Endothelial cell of umbilical vein (primary cell): Measurements from ENCODE around the gene IGF2R. TPM values are rescaled to one million over a fixed set of nuclear protein-coding genes. Genes with fewer than 3 reads are reported as not detected.

Experiments used
- BruUV-seq: library from RNA; stranded (reverse); fragments of 400-500 nt; replicated peaks from 2 replicates; lab custom pipeline; 2021; lab: Mats Ljungman, UMichigan
- CTCF ChIA-PET: fragments of 300-600, 350-600 bp; sonication (Branson Sonifier 250); formaldehyde crosslinking; loops from one replicate; lab custom pipeline; 2021; ENCODE audit warnings: antibody characterized with exemption, inconsistent platforms; lab: Charles Lee
- POLR2A ChIA-PET: fragments of 300-600, 350-600 bp; sonication (Branson Sonifier 250); formaldehyde crosslinking; loops from one replicate; lab custom pipeline; 2021; ENCODE audit warnings: antibody characterized with exemption, inconsistent platforms; lab: Charles Lee
- DNase-seq: peaks from one replicate; pipeline ENCODE4 v3.0.0-alpha.2; 2011; ENCODE audit warnings: low read depth, low spot score
- FAIRE-seq: peaks from 2 replicates; lab custom pipeline; 2011; peaks lifted over from hg19 to GRCh38; lab: Jason Lieb, UNC
- H2AFZ ChIP-seq: 2 replicates; pipeline ENCODE4 v1.6.0; 2012; ENCODE audit warnings: low read depth, low read length, control low read depth, inconsistent platforms
- H3K27ac ChIP-seq: 2 replicates; pipeline ENCODE4 v1.5.1; 2011; ENCODE audit warnings: low read depth, mild to moderate bottlenecking, control low read depth, low read length, moderate library complexity; ENCODE audit not compliant: insufficient read depth
- H3K27me3 ChIP-seq, 2 experiments: 2 replicates each; pipeline versions ENCODE4 v1.6.0 to v1.6.1; 2011; ENCODE audit warnings: low read length in 2 of 2, mixed read lengths in 1 of 2; ENCODE audit not compliant: control insufficient read depth in 2 of 2, insufficient read depth in 2 of 2
- H3K36me3 ChIP-seq, 2 experiments: 2 replicates in 1 of 2; 3 replicates in 1 of 2; pipeline ENCODE4 v1.5.1; 2011; ENCODE audit warnings: low read length in 2 of 2, mild to moderate bottlenecking in 1 of 2, moderate library complexity in 1 of 2; ENCODE audit not compliant: control insufficient read depth in 2 of 2, insufficient read depth in 2 of 2; ENCODE audit errors: extremely low read depth in 1 of 2
- H3K4me1 ChIP-seq: 3 replicates; pipeline ENCODE4 v1.5.1; 2011; ENCODE audit warnings: mild to moderate bottlenecking, low read length; ENCODE audit not compliant: control insufficient read depth, insufficient read depth; ENCODE audit errors: extremely low read depth
- H3K4me2 ChIP-seq: 2 replicates; pipeline ENCODE4 v1.6.1; 2011; ENCODE audit warnings: low read length, control low read depth, mixed read lengths; ENCODE audit not compliant: insufficient read depth
- H3K4me3 ChIP-seq, 3 experiments: fragments of 200-600 bp in 1 of 3; sonication (generic), shearing (Covaris generic) in 1 of 3; replicated peaks in 1 of 3; 2 replicates each; pipeline ENCODE4 v1.5.1; 2011 to 2016; ENCODE audit warnings: control low read depth in 3 of 3, low read length in 3 of 3, mild to moderate bottlenecking in 2 of 3, inconsistent platforms in 1 of 3, low read depth in 1 of 3, moderate library complexity in 1 of 3; ENCODE audit not compliant: insufficient read depth in 1 of 3
- H3K79me2 ChIP-seq: 2 replicates; pipeline ENCODE4 v1.6.0; 2012; ENCODE audit warnings: low read length, inconsistent platforms; ENCODE audit not compliant: control insufficient read depth, insufficient read depth
- H3K9ac ChIP-seq: replicated peaks from 2 replicates; pipeline ENCODE3; 2011; ENCODE audit warnings: low read length, control low read depth; ENCODE audit not compliant: insufficient read depth; ENCODE audit errors: extremely low read depth
- H3K9me1 ChIP-seq: replicated peaks from 3 replicates; pipeline ENCODE4 v1.6.0; 2011; ENCODE audit warnings: mild to moderate bottlenecking, low read length; ENCODE audit not compliant: control insufficient read depth, insufficient read depth; ENCODE audit errors: extremely low read depth
- H3K9me3 ChIP-seq: replicated peaks from 2 replicates; pipeline ENCODE4 v1.5.1; 2012; ENCODE audit warnings: low read length, inconsistent platforms; ENCODE audit not compliant: control insufficient read depth, insufficient read depth
- H4K20me1 ChIP-seq: replicated peaks from 2 replicates; pipeline ENCODE3; 2011; ENCODE audit warnings: mild to moderate bottlenecking, low read length; ENCODE audit not compliant: control insufficient read depth, insufficient read depth; ENCODE audit errors: extremely low read depth
- CTCF ChIP-seq, 2 donors: IDR thresholded peaks; 1 replicate in 1 of 2; 2 replicates in 1 of 2; pipeline ENCODE4 v1.5.1; 2011; ENCODE audit warnings: low read length in 2 of 2, mild to moderate bottlenecking in 2 of 2, moderate library complexity in 2 of 2, control low read depth in 1 of 2, inconsistent platforms in 1 of 2, low read depth in 1 of 2; ENCODE audit not compliant: insufficient read depth in 1 of 2; ENCODE audit errors: extremely low read depth in 1 of 2
- EZH2 ChIP-seq: IDR thresholded peaks from 2 replicates; pipeline ENCODE4 v1.6.1; 2012; ENCODE audit warnings: borderline replicate concordance, low read depth, mild to moderate bottlenecking, moderate library complexity, low read length, inconsistent platforms; ENCODE audit not compliant: severe bottlenecking
- FOS ChIP-seq: IDR thresholded peaks from 2 replicates; pipeline ENCODE4 v1.6.1; 2011; ENCODE audit warnings: mild to moderate bottlenecking, low read length, moderate library complexity, borderline replicate concordance; ENCODE audit not compliant: insufficient read depth
- GATA2 ChIP-seq: IDR thresholded peaks from 2 replicates; pipeline ENCODE4 v1.7.0; 2011; ENCODE audit warnings: low read depth, mild to moderate bottlenecking, moderate library complexity, mixed read lengths, low read length; ENCODE audit not compliant: insufficient read length, insufficient read depth
- JUN ChIP-seq: IDR thresholded peaks from 2 replicates; pipeline ENCODE4 v1.6.1; 2011; ENCODE audit warnings: borderline replicate concordance, low read depth; ENCODE audit not compliant: insufficient read length, insufficient read depth
- MAX ChIP-seq: IDR thresholded peaks from 2 replicates; pipeline ENCODE4 v1.6.1; 2011; ENCODE audit not compliant: insufficient read depth, insufficient read length
- POLR2A ChIP-seq: IDR thresholded peaks from 2 replicates; pipeline ENCODE4 v1.6.1; 2012; ENCODE audit warnings: low read depth, mild to moderate bottlenecking, control low read depth, low read length
- POLR2AphosphoS5 ChIP-seq: IDR thresholded peaks from 2 replicates; pipeline ENCODE4 v1.6.1; 2012; ENCODE audit warnings: low read depth, mild to moderate bottlenecking, control low read depth, low read length, moderate library complexity; ENCODE audit not compliant: insufficient read depth
- dilution Hi-C: fragments of 300-500 bp; cut with MboI; formaldehyde crosslinking; loops from one replicate; pipeline ENCODE4 v1.15.0; 2019; ENCODE audit warnings: low sequenced_read_pairs; ENCODE audit not compliant: extremely low pct_ligation_motif_present
- intact Hi-C: fragments of 100-400 bp; cut with micrococcal nuclease; formaldehyde crosslinking; loops from one replicate; pipeline ENCODE4 v1.10.0; 2022
- polyA plus RNA-seq, 4 experiments: library from polyadenylated mRNA; depleted of rRNA in 3 of 4; stranded (reverse) in 3 of 4; unstranded in 1 of 4; fragments of >200 nt; gene quantifications; 2 replicates each; pipeline versions ENCODE4 v1.2.1 to v1.2.3, GENCODE V29; 2011 to 2012; ENCODE audit warnings: missing spikeins in 1 of 4
- total RNA-seq: library from RNA; stranded (reverse); gene quantifications from 2 replicates; pipeline ENCODE4 v1.2.3, GENCODE V29; 2021

IGF2R gene
- total and polyA plus RNA-seq, 2 donors (not counting 3 experiments of a cell fraction or from before 2014, with no cell fraction given), result 16.3 to 60.2 TPM

- no peak overlapping the region for H3K4me2 ChIP-seq
- H2AFZ ChIP-seq, result no peak overlapping the region
- no peaks in the 10 kb centered on the region for H3K79me2 ChIP-seq
- intact Hi-C loops, result no loop called here
- DNase-seq (no peak), FAIRE-seq (no peak)
- TF ChIP-seq CTCF (IDR thresholded peaks at IDR 0.05; ENCODE audit: extremely low read depth in 1 of 2, insufficient read depth in 1 of 2, low read depth in 1 of 2, low read length in 2 of 2) (no peak), MAX (no peak)
- no peaks in the 10 kb centered on the region for H4K20me1 ChIP-seq
- H3K27me3 ChIP-seq, result no peaks in the 10 kb centered on the region
- BruUV-seq, result no TSS peak
- H3K36me3 ChIP-seq, result peaks cover 0 to 25% of the 10 kb centered on the region in 2 experiments
- ChIA-PET CTCF (interaction anchor here (1.2 kb wide), 1 partner anchor 8 kb away, joined by 5 read pairs; no protein-coding TSS in a partner anchor), POLR2A (no interaction called here)
- no peak overlapping the region for H3K27ac ChIP-seq
- H3K4me1 ChIP-seq, result no peaks in the 10 kb centered on the region
- dilution Hi-C loops, result no loop called here
- H3K9ac ChIP-seq, result no peak overlapping the region
- no peaks in the 10 kb centered on the region for H3K9me1 ChIP-seq
- no peak overlapping the region for H3K4me3 ChIP-seq
- H3K9me3 ChIP-seq, result no peaks in the 10 kb centered on the region
Observed at GRCh38 chr6:160080097-160080496, 111.2 kb downstream of the IGF2R start.

GRCh38 chr6:160081398-160081797, 112.5 kb downstream of the IGF2R start:
- Histone ChIP-seq H4K20me1 (no peaks in the 10 kb centered on the region), H3K27me3 (no peaks in the 10 kb centered on the region), H3K9me1 (no peaks in the 10 kb centered on the region), H3K79me2 (no peaks in the 10 kb centered on the region), H2AFZ (no peak overlapping the region), H3K4me2 (no peak overlapping the region), H3K9ac (no peak overlapping the region), H3K27ac (no peak overlapping the region), H3K9me3 (no peaks in the 10 kb centered on the region), H3K4me1 (no peaks in the 10 kb centered on the region), H3K36me3 (peaks cover 0 to 25% of the 10 kb centered on the region in 2 experiments), H3K4me3 (no peak overlapping the region)
- intact Hi-C loops, result no loop called here
- FAIRE-seq (no peak), DNase-seq (no peak)
- BruUV-seq, result no TSS peak
- POLR2A ChIA-PET, result no interaction called here
- CTCF ChIA-PET, result no interaction called here
- dilution Hi-C loops, result no loop called here
- TF ChIP-seq EZH2 (no peak), POLR2AphosphoS5 (no peak), POLR2A (no peak), GATA2 (no peak), CTCF (IDR thresholded peaks at IDR 0.05; ENCODE audit: extremely low read depth in 1 of 2, insufficient read depth in 1 of 2, low read depth in 1 of 2, low read length in 2 of 2) (no peak), MAX (no peak), JUN (no peak), FOS (no peak)
